Endothelial cell of umbilical vein (primary cell): ENCODE measurements around the gene KCNE5.

Source experiments
- CTCF ChIP-seq, 2 donors: IDR thresholded peaks; 1 replicate in 1 of 2; 2 replicates in 1 of 2; pipeline ENCODE4 v1.5.1; 2011; ENCODE audit warnings: low read length in 2 of 2, mild to moderate bottlenecking in 2 of 2, moderate library complexity in 2 of 2, control low read depth in 1 of 2, inconsistent platforms in 1 of 2, low read depth in 1 of 2; ENCODE audit not compliant: insufficient read depth in 1 of 2; ENCODE audit errors: extremely low read depth in 1 of 2
- EZH2 ChIP-seq: IDR thresholded peaks from 2 replicates; pipeline ENCODE4 v1.6.1; 2012; ENCODE audit warnings: borderline replicate concordance, low read depth, mild to moderate bottlenecking, moderate library complexity, low read length, inconsistent platforms; ENCODE audit not compliant: severe bottlenecking
- MYC ChIP-seq: IDR thresholded peaks from one replicate; pipeline ENCODE4 v1.6.1; 2011; ENCODE audit warnings: mild to moderate bottlenecking, low read depth, low read length
- POLR2A ChIP-seq: IDR thresholded peaks from 2 replicates; pipeline ENCODE4 v1.6.1; 2012; ENCODE audit warnings: low read depth, mild to moderate bottlenecking, control low read depth, low read length
- POLR2AphosphoS5 ChIP-seq: IDR thresholded peaks from 2 replicates; pipeline ENCODE4 v1.6.1; 2012; ENCODE audit warnings: low read depth, mild to moderate bottlenecking, control low read depth, low read length, moderate library complexity; ENCODE audit not compliant: insufficient read depth

- TF ChIP-seq CTCF (IDR thresholded peaks at IDR 0.05; ENCODE audit: extremely low read depth in 1 of 2, insufficient read depth in 1 of 2, low read depth in 1 of 2, low read length in 2 of 2) (no peak), POLR2A (no peak), EZH2 (no peak), MYC (no peak), POLR2AphosphoS5 (no peak)
These were observed 29.6 kb upstream of the KCNE5 start for GRCh38 chrX:109654516-109655109.
